ENCODE results near the gene IL22RA2.
A peak's percentile ranks its signal among the peaks of the same experiment; 100 is the strongest.
"Not testable (repeated sequence)": the region's sequence is repeated elsewhere in the genome, so short reads cannot be mapped to it uniquely, and the experiment has no call there.

IL22RA2 gene

GRCh38 chr6:137173501-137173900 is at the start of gene IL22RA2:
Gene IL22RA2 (minus strand): TSS chr6:137173644. CDS start chr6:137161749, 11,895 bp downstream.
- no peak for DNase-seq (ENCODE audit: low read depth)

- no peak for DNase-seq (ENCODE audit: low read depth)
These were observed 48.9 kb upstream of the IL22RA2 start for GRCh38 chr6:137222381-137222780.

- no peak for DNase-seq (ENCODE audit: low read depth)
These were observed 46.3 kb upstream of the IL22RA2 start for GRCh38 chr6:137219664-137220252.

GRCh38 chr6:137218917-137219663 is 45.6 kb upstream of the IL22RA2 start, which contains the start of gene IFNGR1:
Gene IFNGR1 (minus strand): TSS chr6:137219385. CDS start chr6:137219327, 58 bp downstream.
- peak; percentile 95 for DNase-seq (ENCODE audit: low read depth)

- no peak for DNase-seq (ENCODE audit: low read depth)
These were observed 45.1 kb upstream of the IL22RA2 start for GRCh38 chr6:137218473-137218916.

- no peak for DNase-seq (ENCODE audit: low read depth)
These were observed 44.5 kb upstream of the IL22RA2 start for GRCh38 chr6:137217801-137218472.

GRCh38 chr6:137216875-137217553 is 43.6 kb upstream of the IL22RA2 start:
- no peak for DNase-seq (ENCODE audit: low read depth)

GRCh38 chr6:137216106-137216505 is 42.7 kb upstream of the IL22RA2 start:
- no peak for DNase-seq (ENCODE audit: low read depth)

- DNase-seq (ENCODE audit: low read depth): not testable (repeated sequence)
These were observed 42.2 kb upstream of the IL22RA2 start for GRCh38 chr6:137215630-137216029.

GRCh38 chr6:137214931-137215330 is 41.5 kb upstream of the IL22RA2 start:
- no peak for DNase-seq (ENCODE audit: low read depth)

GRCh38 chr6:137213813-137214212 is 40.4 kb upstream of the IL22RA2 start:
- DNase-seq (ENCODE audit: low read depth): no peak

GRCh38 chr6:137213331-137213740 is 39.9 kb upstream of the IL22RA2 start:
- no peak for DNase-seq (ENCODE audit: low read depth)

GRCh38 chr6:137211910-137212309 is 38.5 kb upstream of the IL22RA2 start:
- no peak for DNase-seq (ENCODE audit: low read depth)

GRCh38 chr6:137210903-137211302 is 37.5 kb upstream of the IL22RA2 start:
- no peak for DNase-seq (ENCODE audit: low read depth)

GRCh38 chr6:137208279-137208678 is 34.8 kb upstream of the IL22RA2 start:
- DNase-seq (ENCODE audit: low read depth): no peak

- DNase-seq (ENCODE audit: low read depth): not testable (repeated sequence)
These were observed 34.0 kb upstream of the IL22RA2 start for GRCh38 chr6:137207457-137207856.

GRCh38 chr6:137206577-137206976 is 33.1 kb upstream of the IL22RA2 start:
- no peak for DNase-seq (ENCODE audit: low read depth)

GRCh38 chr6:137203256-137203655 is 29.8 kb upstream of the IL22RA2 start:
- no peak for DNase-seq (ENCODE audit: low read depth)

GRCh38 chr6:137202078-137202477 is 28.6 kb upstream of the IL22RA2 start:
- no peak for DNase-seq (ENCODE audit: low read depth)

GRCh38 chr6:137201006-137201405 is 27.6 kb upstream of the IL22RA2 start:
- no peak for DNase-seq (ENCODE audit: low read depth)

GRCh38 chr6:137200288-137200687 is 26.8 kb upstream of the IL22RA2 start:
- DNase-seq (ENCODE audit: low read depth): no peak

All from stimulated activated CD8-positive, alpha-beta memory T cell treated with anti-CD3 and anti-CD28 coated beads, Interleukin-15, amount 100 ng/mL, for 24 hours (primary cell).